Gastroesophageal sphincter (tissue), 4 donors: Measurements from ENCODE around the gene ACAT1. TPM values are rescaled to one million over a fixed set of nuclear protein-coding genes. Genes with fewer than 3 reads are reported as not detected.
A peak's percentile ranks its signal among the peaks of the same experiment; 100 is the strongest.
"Not testable (repeated sequence)": the region's sequence is repeated elsewhere in the genome, so short reads cannot be mapped to it uniquely, and the experiment has no call there.

Experiments used
- ATAC-seq: fragments of 150-250 bp; one replicate; pipeline ENCODE4 v1.9.1; 2016; ENCODE audit warnings: mild to moderate bottlenecking, moderate library complexity
- H3K27ac ChIP-seq, 4 donors: fragments of 200-600 bp; sonication (generic) in 3 of 4; 1 replicate in 3 of 4; 2 replicates in 1 of 4; pipeline ENCODE4 v1.5.1; 2016 to 2019
- H3K27me3 ChIP-seq: fragments of 200-600 bp; sonication (generic); one replicate; pipeline ENCODE4 v1.5.1; 2019
- H3K36me3 ChIP-seq, 2 donors: fragments of 200-600 bp; sonication (generic); one replicate each; pipeline ENCODE4 v1.5.1; 2019; ENCODE audit warnings: control low read depth in 1 of 2
- H3K4me1 ChIP-seq, 3 donors: fragments of 200-600 bp; sonication (generic); 1 replicate in 2 of 3; 2 replicates in 1 of 3; pipeline ENCODE4 v1.5.1; 2016 to 2019; ENCODE audit warnings: control low read depth in 2 of 3
- H3K4me3 ChIP-seq, 2 donors: fragments of 200-600 bp; sonication (generic); one replicate each; pipeline ENCODE4 v1.5.1; 2019; ENCODE audit warnings: mild to moderate bottlenecking in 1 of 2, moderate library complexity in 1 of 2
- H3K9me3 ChIP-seq, 3 donors: fragments of 200-600 bp; sonication (generic); one replicate each; pipeline ENCODE4 v1.5.1; 2017 to 2019; ENCODE audit warnings: control low read depth in 2 of 3
- EP300 ChIP-seq: sonication (generic); formaldehyde crosslinking; IDR thresholded peaks from one replicate; pipeline ENCODE4 v1.6.1; 2017; ENCODE audit warnings: antibody characterized with exemption, mild to moderate bottlenecking
- POLR2A ChIP-seq, 2 donors: fragments of 450-650 bp; IDR thresholded peaks; one replicate each; pipeline ENCODE4 v1.6.1; 2017; ENCODE audit warnings: antibody characterized with exemption in 2 of 2, mild to moderate bottlenecking in 2 of 2, moderate library complexity in 1 of 2
- POLR2AphosphoS5 ChIP-seq: sonication (generic); formaldehyde crosslinking; IDR thresholded peaks from one replicate; pipeline ENCODE4 v1.6.1; 2017; ENCODE audit warnings: antibody characterized with exemption
- WGBS, 2 donors: methylation state at CpG; one replicate each; pipeline ENCODE4 v1.1.5; 2018; ENCODE audit warnings: low coverage in 1 of 2; 5-methylcytosine and 5-hydroxymethylcytosine counted together
- total RNA-seq, 4 donors: library from RNA; depleted of rRNA; stranded (reverse); fragments of >200 nt; gene quantifications; one replicate each; pipeline ENCODE4 v1.1.0, GENCODE V29; 2016
- TF ChIP-seq, protein P1 (sequence below), 4 experiments: fragments of 200-600 bp in 2 of 4; fragments of 450-650 bp in 2 of 4; sonication (generic) in 1 of 4; IDR thresholded peaks; one replicate each; pipeline ENCODE4 v1.5.1; 2017 to 2019; ENCODE audit warnings: antibody characterized with exemption in 4 of 4, mild to moderate bottlenecking in 2 of 4, moderate library complexity in 2 of 4

The ACAT1 gene
- total RNA-seq, 4 donors from 2014 or later, result 171 to 345 (median 231) TPM

DNA sequence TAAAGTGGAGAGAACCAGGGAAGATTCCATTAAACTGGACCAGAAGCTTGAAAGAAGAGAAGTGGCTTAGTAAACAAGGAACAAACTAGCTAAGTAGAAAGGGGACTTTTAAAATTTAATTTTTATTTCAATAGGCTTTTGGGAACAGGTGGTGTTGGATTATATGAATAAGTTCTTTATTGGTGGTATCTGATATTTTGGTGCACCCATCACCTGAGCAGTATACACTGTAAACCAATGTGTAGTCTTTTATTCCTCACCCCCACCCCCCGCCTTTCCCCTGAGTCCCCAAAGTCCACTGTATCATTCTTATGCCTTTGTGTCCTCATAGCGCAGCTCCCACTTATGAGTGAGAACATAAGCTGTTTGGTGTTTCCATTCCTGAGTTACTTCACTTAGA is 7.4 kb downstream of the ACAT1 start:
- peaks cover 0 to 41% of the 10 kb centered on the region in 2 donors for H3K36me3 ChIP-seq
- peaks cover 0 to 47% (median 0%) of the 10 kb centered on the region in 3 donors for H3K4me1 ChIP-seq
- no peak for TF ChIP-seq POLR2A (IDR thresholded peaks at IDR 0.05)
- TF ChIP-seq, protein P1, sequence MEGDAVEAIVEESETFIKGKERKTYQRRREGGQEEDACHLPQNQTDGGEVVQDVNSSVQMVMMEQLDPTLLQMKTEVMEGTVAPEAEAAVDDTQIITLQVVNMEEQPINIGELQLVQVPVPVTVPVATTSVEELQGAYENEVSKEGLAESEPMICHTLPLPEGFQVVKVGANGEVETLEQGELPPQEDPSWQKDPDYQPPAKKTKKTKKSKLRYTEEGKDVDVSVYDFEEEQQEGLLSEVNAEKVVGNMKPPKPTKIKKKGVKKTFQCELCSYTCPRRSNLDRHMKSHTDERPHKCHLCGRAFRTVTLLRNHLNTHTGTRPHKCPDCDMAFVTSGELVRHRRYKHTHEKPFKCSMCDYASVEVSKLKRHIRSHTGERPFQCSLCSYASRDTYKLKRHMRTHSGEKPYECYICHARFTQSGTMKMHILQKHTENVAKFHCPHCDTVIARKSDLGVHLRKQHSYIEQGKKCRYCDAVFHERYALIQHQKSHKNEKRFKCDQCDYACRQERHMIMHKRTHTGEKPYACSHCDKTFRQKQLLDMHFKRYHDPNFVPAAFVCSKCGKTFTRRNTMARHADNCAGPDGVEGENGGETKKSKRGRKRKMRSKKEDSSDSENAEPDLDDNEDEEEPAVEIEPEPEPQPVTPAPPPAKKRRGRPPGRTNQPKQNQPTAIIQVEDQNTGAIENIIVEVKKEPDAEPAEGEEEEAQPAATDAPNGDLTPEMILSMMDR (IDR thresholded peaks at IDR 0.05), result no peak
- H3K27ac ChIP-seq, result no peak overlapping the region
- no peak for ATAC-seq
- no peaks in the 10 kb centered on the region for H3K27me3 ChIP-seq
- no peak overlapping the region for H3K4me3 ChIP-seq
- 100% methylated on average over 1 of the region's 2 CpGs for WGBS, 2 donors
- H3K9me3 ChIP-seq, result no peaks in the 10 kb centered on the region

DNA sequence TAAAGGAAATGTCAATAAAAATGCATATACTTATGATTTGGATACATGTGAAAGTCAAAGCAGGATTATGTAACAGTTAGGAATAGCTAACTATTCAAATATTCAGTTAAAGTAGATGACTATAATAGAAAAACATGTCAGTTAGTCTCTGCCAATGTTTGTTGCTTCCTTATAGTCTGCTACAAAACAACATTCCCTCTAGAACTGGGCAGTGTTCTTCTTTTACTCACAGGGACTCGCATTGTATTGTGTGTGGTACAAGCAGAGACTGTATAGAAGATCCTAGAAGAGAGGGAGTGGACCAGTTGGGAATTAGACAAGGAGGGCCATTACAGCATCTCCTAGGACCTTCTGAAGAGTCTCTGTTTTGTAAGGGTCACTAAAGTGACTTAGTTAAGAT is 10.6 kb downstream of the ACAT1 start:
- 50 to 93% methylated on average over 1 of the region's 1 CpG for WGBS, 2 donors
- Histone ChIP-seq H3K4me3 (no peak overlapping the region), H3K36me3 (peaks cover 0 to 66% of the 10 kb centered on the region in 2 donors), H3K4me1 (peaks cover 0 to 34% (median 0%) of the 10 kb centered on the region in 3 donors), H3K9me3 (no peaks in the 10 kb centered on the region), H3K27ac (peak overlapping the region in 1 of 4 donors; percentile 7), H3K27me3 (no peaks in the 10 kb centered on the region)
- TF ChIP-seq EP300 (no peak), POLR2AphosphoS5 (no peak), POLR2A (IDR thresholded peaks at IDR 0.05) (no peak)
- TF ChIP-seq, protein P1 (IDR thresholded peaks at IDR 0.05), result no peak
- no peak for ATAC-seq

DNA sequence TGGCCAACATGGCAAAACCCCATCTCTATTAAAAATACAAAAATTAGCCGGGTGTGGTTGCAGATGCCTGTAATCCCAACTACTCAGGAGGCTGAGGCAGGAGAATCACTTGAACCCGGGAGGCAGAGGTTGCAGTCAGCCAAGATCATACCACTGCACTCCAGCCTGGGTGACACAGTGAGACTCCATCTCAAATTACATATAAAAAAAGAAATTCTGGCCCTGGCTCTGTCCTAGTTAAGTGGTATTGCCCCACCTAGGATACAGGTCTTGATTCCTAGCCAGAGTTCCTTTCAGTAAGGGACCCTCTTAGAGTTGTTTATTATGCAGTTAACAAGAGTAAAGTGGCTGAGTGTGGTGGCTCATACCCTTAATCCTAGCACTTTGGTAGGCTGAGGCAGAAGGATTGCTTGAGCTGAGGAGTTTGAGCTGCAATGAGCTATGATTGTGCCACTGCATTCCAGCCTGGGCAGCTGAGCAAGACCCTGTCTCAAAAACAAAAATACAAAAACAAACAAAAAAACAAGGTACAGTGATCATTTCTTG is 11.7 kb downstream of the ACAT1 start:
- not testable (repeated sequence) for H3K4me3 ChIP-seq, H3K27ac ChIP-seq, H3K9me3 ChIP-seq, ATAC-seq, H3K27me3 ChIP-seq
- H3K36me3 ChIP-seq, result peaks cover 0 to 68% of the 10 kb centered on the region in 2 donors
- H3K4me1 ChIP-seq, result peaks cover 0 to 31% (median 0%) of the 10 kb centered on the region in 3 donors
- 100% methylated on average over 1 of the region's 2 CpGs; no CpG with 5 or more reads in 1 of the 2 donors for WGBS, 2 donors

DNA sequence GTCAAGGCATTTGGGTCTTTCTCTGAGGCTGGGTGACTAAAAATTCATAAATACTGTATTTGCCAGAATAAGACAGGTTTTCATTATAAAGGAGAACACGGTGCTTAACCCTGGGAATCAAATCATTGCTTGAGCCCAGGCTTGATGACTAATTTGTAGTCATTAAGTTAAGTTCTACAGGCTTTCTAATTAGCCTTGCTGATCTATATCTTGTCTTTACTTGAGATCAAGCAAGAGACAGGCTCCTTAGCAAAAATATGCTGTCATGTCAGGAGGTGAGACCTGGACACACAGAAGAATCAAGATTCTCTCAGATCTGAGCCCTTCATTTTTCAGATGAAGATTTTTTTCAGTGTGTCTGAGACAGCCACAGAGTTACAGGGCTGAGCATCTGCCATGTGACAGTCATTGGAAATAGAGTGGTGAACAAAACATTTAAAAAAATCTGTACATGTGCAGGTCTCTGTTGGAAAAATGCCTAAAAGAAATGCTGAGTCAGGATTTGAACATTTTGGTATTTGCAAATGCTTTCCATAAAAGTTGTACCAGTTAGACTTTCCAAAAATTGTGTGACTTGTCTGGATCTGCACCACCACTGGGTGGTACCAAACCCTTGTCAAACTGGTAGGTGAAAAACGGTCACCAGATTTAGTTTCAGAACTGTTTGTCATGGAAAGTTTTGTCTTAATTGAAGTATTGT is 14.6 kb downstream of the ACAT1 start:
- no peaks in the 10 kb centered on the region for H3K9me3 ChIP-seq
- no peak for ATAC-seq
- no peaks in the 10 kb centered on the region for H3K27me3 ChIP-seq
- peaks cover 0 to 86% of the 10 kb centered on the region in 2 donors for H3K36me3 ChIP-seq
- H3K27ac ChIP-seq, result no peak overlapping the region
- TF ChIP-seq POLR2A (IDR thresholded peaks at IDR 0.05) (no peak), EP300 (no peak), POLR2AphosphoS5 (no peak)
- TF ChIP-seq, protein P1 (IDR thresholded peaks at IDR 0.05), result no peak
- WGBS, 2 donors, result 66 to 83% methylated on average over 2 of the region's 2 CpGs
- H3K4me3 ChIP-seq, result no peak overlapping the region
- H3K4me1 ChIP-seq, result peaks cover 0 to 18% (median 0%) of the 10 kb centered on the region in 3 donors

DNA sequence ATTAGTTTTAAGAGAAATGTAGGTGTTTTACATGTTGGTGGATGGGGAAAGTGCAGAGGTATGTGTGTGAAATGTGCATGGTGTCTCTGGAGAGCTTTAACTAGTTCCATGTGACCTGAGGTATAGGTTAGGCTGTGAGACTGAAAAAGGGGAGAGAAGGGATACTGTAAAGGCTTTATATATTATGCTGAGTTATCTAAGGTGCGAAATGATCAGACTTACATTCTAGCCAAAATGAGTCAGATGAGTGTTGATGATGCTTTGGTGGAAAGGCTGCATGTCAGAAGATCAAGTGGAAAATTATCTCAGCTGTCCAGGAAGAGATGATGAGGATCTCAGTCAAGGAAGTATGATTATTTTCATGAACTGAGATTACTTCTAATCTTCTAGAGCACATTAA is 15.8 kb downstream of the ACAT1 start:
- Histone ChIP-seq H3K27ac (no peak overlapping the region), H3K27me3 (no peaks in the 10 kb centered on the region), H3K4me3 (no peak overlapping the region), H3K9me3 (no peaks in the 10 kb centered on the region), H3K36me3 (peaks cover 0 to 92% of the 10 kb centered on the region in 2 donors), H3K4me1 (peaks cover 0 to 12% (median 0%) of the 10 kb centered on the region in 3 donors)
- ATAC-seq, result no peak
- TF ChIP-seq POLR2A (IDR thresholded peaks at IDR 0.05) (no peak), POLR2AphosphoS5 (no peak), EP300 (no peak)
- TF ChIP-seq, protein P1 (IDR thresholded peaks at IDR 0.05), result no peak
- 95 to 100% methylated on average over 1 of the region's 1 CpG for WGBS, 2 donors
